Neural cell (in vitro differentiated cells): Measurements from ENCODE around the gene CTPS2. TPM values are rescaled to one million over a fixed set of nuclear protein-coding genes. Genes with fewer than 3 reads are reported as not detected.

Experiments
- H2AFZ ChIP-seq: fragments of 200-600, 300-800 bp; sonication (generic), shearing (Covaris generic); 2 replicates; pipeline ENCODE4 v1.6.0; 2014; ENCODE audit warnings: low read depth, mild to moderate bottlenecking, antibody characterized with exemption, low read length, moderate library complexity
- H3F3A ChIP-seq: fragments of 200-600 bp; shearing (Covaris generic); 2 replicates; pipeline ENCODE4 v1.6.1; 2016; ENCODE audit warnings: mild to moderate bottlenecking, moderate library complexity, mixed read lengths, antibody characterized with exemption, low read length; ENCODE audit not compliant: insufficient read depth, poor library complexity, severe bottlenecking
- H3K27ac ChIP-seq: fragments of 200-600, 300-800 bp; sonication (generic), shearing (Covaris generic); 2 replicates; pipeline ENCODE4 v1.5.1; 2014; ENCODE audit warnings: mild to moderate bottlenecking, low read length, moderate library complexity
- H3K27me3 ChIP-seq: fragments of 300-800, 200-600 bp; sonication (generic), shearing (Covaris generic); 2 replicates; pipeline ENCODE4 v1.6.0; 2014; ENCODE audit warnings: mild to moderate bottlenecking, low read depth, low read length, moderate library complexity; ENCODE audit not compliant: insufficient read depth
- H3K36me3 ChIP-seq: fragments of 300-800, 200-600 bp; sonication (generic), shearing (Covaris generic); 2 replicates; pipeline ENCODE4 v1.5.1; 2014; ENCODE audit warnings: mild to moderate bottlenecking, antibody characterized with exemption, low read length, moderate library complexity; ENCODE audit not compliant: insufficient read depth
- H3K4me2 ChIP-seq: fragments of 300-800, 200-600 bp; sonication (generic), shearing (Covaris generic); 2 replicates; pipeline ENCODE4 v1.6.0; 2014; ENCODE audit warnings: mild to moderate bottlenecking, low read length
- H3K4me3 ChIP-seq: fragments of 300-800, 200-600 bp; sonication (generic), shearing (Covaris generic); 2 replicates; pipeline ENCODE4 v1.5.1; 2014; ENCODE audit warnings: mild to moderate bottlenecking, low read length, moderate library complexity
- H3K79me2 ChIP-seq: fragments of 200-600 bp; shearing (Covaris generic); replicated peaks from 2 replicates; pipeline ENCODE4 v1.6.0; 2014; ENCODE audit warnings: mild to moderate bottlenecking, low read length, moderate library complexity; ENCODE audit not compliant: insufficient read depth
- H3K9ac ChIP-seq: fragments of 300-800, 200-600 bp; sonication (generic), shearing (Covaris generic); 2 replicates; pipeline ENCODE4 v1.6.1; 2016; ENCODE audit warnings: mild to moderate bottlenecking, low read length, mixed read lengths
- H3K9me2 ChIP-seq: fragments of 200-600 bp; shearing (Covaris generic); 2 replicates; pipeline ENCODE4 v1.6.1; 2016; ENCODE audit warnings: mild to moderate bottlenecking, low read length, mixed read lengths; ENCODE audit not compliant: insufficient read depth
- H3K9me3 ChIP-seq: fragments of 200-600, 300-800 bp; sonication (generic), shearing (Covaris generic); 2 replicates; pipeline ENCODE4 v1.6.1; 2016; ENCODE audit warnings: mild to moderate bottlenecking, mixed run types, low read length, moderate library complexity, mixed read lengths
- H4K20me1 ChIP-seq: fragments of 200-600 bp; shearing (Covaris generic); 2 replicates; pipeline ENCODE4 v1.6.1; 2016; ENCODE audit warnings: mild to moderate bottlenecking, mixed run types; ENCODE audit not compliant: insufficient read depth
- EP300 ChIP-seq: fragments of 450-650 bp; conservative IDR thresholded peaks from 2 replicates; pipeline ENCODE4 v1.6.1; 2014; ENCODE audit warnings: antibody characterized with exemption, mild to moderate bottlenecking, moderate library complexity; ENCODE audit not compliant: poor library complexity, severe bottlenecking
- EZH2 ChIP-seq: fragments of 200-600, 300-800 bp; shearing (Covaris generic), sonication (generic); IDR thresholded peaks from 2 replicates; pipeline ENCODE4 v1.6.1; 2014; ENCODE audit warnings: antibody characterized with exemption, low read length, borderline replicate concordance, mild to moderate bottlenecking; ENCODE audit not compliant: insufficient read depth, poor library complexity, severe bottlenecking
- MXI1 ChIP-seq: fragments of 450-650 bp; conservative IDR thresholded peaks from 2 replicates; pipeline ENCODE4 v1.6.1; 2014; ENCODE audit warnings: antibody characterized with exemption, mild to moderate bottlenecking; ENCODE audit not compliant: poor library complexity, severe bottlenecking
- POLR2AphosphoS5 ChIP-seq: IDR thresholded peaks from 2 replicates; pipeline ENCODE4 v1.6.1; 2012
- RAD21 ChIP-seq: fragments of 450-650 bp; conservative IDR thresholded peaks from 2 replicates; pipeline ENCODE4 v1.6.1; 2014; ENCODE audit warnings: antibody characterized with exemption, mild to moderate bottlenecking, moderate library complexity
- SMC3 ChIP-seq: fragments of 450-650 bp; conservative IDR thresholded peaks from 2 replicates; pipeline ENCODE4 v1.6.1; 2014; ENCODE audit warnings: antibody characterized with exemption, mild to moderate bottlenecking, moderate library complexity; ENCODE audit not compliant: poor library complexity
- TAF1 ChIP-seq: IDR thresholded peaks from 2 replicates; pipeline ENCODE4 v1.6.1; 2012; ENCODE audit warnings: low read depth
- polyA plus RNA-seq: library from polyadenylated mRNA; depleted of rRNA; stranded (reverse); fragments of >200 nt; gene quantifications from 2 replicates; pipeline ENCODE4 v1.2.3, GENCODE V29; 2014
- TF ChIP-seq, protein P1 (sequence below): fragments of 450-650 bp; IDR thresholded peaks from 2 replicates; pipeline ENCODE4 v1.5.1; 2014; ENCODE audit warnings: antibody characterized with exemption, mild to moderate bottlenecking, moderate library complexity; ENCODE audit not compliant: poor library complexity, severe bottlenecking
- TF ChIP-seq, protein P2 (sequence below): IDR thresholded peaks from 2 replicates; pipeline ENCODE4 v1.6.1; 2012; ENCODE audit warnings: borderline replicate concordance

CTPS2 gene
- polyA plus RNA-seq, 1 donor from 2014 or later, result 17.1 TPM

DNA sequence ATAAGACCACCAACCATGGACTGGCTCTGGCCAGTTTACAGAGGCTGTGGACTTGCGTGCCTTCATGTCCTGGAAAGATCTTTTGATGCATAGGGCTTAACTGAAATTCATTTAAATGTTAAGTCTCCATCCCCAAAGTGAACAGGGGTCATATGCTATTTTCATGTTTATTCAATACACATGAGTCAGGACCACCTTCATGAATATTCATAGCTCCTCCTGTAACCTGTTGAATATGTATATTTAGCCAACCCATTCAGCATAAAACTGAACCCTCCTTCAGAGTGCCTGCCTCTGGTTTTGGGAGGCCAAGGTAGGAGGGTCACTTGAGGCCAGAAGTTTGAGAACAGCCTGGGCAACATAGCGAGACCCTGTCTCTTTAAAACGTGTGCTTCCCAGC lies 7.1 kb downstream of the CTPS2 start:
- Histone ChIP-seq H4K20me1 (no peaks in the 10 kb centered on the region), H3K9me2 (no peaks in the 10 kb centered on the region), H3K27ac (no peak overlapping the region), H2AFZ (no peak overlapping the region), H3K79me2 (no peaks in the 10 kb centered on the region), H3K27me3 (no peaks in the 10 kb centered on the region), H3K36me3 (no peaks in the 10 kb centered on the region), H3K9ac (no peak overlapping the region), H3K4me3 (no peak overlapping the region), H3F3A (no peaks in the 10 kb centered on the region), H3K9me3 (no peaks in the 10 kb centered on the region), H3K4me2 (no peak overlapping the region)
- TF ChIP-seq, protein P1, sequence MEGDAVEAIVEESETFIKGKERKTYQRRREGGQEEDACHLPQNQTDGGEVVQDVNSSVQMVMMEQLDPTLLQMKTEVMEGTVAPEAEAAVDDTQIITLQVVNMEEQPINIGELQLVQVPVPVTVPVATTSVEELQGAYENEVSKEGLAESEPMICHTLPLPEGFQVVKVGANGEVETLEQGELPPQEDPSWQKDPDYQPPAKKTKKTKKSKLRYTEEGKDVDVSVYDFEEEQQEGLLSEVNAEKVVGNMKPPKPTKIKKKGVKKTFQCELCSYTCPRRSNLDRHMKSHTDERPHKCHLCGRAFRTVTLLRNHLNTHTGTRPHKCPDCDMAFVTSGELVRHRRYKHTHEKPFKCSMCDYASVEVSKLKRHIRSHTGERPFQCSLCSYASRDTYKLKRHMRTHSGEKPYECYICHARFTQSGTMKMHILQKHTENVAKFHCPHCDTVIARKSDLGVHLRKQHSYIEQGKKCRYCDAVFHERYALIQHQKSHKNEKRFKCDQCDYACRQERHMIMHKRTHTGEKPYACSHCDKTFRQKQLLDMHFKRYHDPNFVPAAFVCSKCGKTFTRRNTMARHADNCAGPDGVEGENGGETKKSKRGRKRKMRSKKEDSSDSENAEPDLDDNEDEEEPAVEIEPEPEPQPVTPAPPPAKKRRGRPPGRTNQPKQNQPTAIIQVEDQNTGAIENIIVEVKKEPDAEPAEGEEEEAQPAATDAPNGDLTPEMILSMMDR, result no peak
- no peak for TF ChIP-seq MXI1
- TF ChIP-seq, protein P2, sequence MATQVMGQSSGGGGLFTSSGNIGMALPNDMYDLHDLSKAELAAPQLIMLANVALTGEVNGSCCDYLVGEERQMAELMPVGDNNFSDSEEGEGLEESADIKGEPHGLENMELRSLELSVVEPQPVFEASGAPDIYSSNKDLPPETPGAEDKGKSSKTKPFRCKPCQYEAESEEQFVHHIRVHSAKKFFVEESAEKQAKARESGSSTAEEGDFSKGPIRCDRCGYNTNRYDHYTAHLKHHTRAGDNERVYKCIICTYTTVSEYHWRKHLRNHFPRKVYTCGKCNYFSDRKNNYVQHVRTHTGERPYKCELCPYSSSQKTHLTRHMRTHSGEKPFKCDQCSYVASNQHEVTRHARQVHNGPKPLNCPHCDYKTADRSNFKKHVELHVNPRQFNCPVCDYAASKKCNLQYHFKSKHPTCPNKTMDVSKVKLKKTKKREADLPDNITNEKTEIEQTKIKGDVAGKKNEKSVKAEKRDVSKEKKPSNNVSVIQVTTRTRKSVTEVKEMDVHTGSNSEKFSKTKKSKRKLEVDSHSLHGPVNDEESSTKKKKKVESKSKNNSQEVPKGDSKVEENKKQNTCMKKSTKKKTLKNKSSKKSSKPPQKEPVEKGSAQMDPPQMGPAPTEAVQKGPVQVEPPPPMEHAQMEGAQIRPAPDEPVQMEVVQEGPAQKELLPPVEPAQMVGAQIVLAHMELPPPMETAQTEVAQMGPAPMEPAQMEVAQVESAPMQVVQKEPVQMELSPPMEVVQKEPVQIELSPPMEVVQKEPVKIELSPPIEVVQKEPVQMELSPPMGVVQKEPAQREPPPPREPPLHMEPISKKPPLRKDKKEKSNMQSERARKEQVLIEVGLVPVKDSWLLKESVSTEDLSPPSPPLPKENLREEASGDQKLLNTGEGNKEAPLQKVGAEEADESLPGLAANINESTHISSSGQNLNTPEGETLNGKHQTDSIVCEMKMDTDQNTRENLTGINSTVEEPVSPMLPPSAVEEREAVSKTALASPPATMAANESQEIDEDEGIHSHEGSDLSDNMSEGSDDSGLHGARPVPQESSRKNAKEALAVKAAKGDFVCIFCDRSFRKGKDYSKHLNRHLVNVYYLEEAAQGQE, result no peak

DNA sequence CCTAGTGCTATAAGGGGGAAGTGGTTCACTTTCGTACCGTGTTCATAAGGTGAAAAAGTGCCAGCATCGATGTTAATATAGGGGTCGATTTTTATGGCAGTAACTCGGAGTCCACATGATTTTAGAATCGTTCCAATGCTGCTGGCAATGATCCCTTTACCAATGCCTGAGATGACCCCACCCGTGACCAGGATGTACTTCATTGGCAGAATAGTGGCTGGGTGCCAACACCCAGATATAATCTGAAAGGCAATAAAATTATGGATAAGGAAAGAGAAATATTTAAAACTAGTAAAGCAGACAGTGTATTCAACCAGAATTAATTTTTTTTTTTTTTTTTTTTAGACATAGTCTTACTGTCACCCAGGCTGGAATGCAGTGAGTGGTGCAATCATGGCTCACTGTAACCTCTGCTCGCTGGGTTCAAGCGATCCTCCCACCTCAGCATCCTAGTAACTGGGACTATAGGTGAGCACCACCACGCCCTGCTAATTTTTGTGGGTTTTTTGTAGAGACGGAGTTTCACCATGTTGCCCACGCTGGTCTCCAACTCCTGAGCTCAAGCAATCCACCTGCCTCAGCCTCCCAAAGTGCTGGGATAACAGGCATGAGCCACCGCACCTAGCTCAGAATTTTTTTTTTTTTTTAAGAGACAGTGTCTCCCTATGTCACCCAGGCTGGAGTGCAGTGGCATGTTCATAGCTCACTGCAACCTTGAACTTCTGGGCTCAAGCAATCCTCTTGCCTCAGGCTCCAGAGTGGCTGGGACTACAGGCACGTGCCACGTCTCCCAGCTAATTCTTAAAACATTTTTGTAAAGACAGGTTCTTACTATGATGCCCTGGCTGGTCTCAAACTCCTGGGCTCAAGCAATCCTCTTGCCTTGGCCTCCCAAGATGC lies 9.5 kb downstream of the CTPS2 start:
- Histone ChIP-seq H3K27ac (no peak overlapping the region), H3K4me3 (no peak overlapping the region), H3K9me2 (no peaks in the 10 kb centered on the region), H3K79me2 (no peaks in the 10 kb centered on the region), H3K36me3 (no peaks in the 10 kb centered on the region), H3K4me2 (no peak overlapping the region), H3K27me3 (no peaks in the 10 kb centered on the region), H3K9ac (no peak overlapping the region), H3F3A (no peaks in the 10 kb centered on the region), H2AFZ (no peak overlapping the region), H4K20me1 (no peaks in the 10 kb centered on the region), H3K9me3 (no peaks in the 10 kb centered on the region)
- TF ChIP-seq EP300 (no peak), POLR2AphosphoS5 (no peak), SMC3 (no peak), MXI1 (no peak), RAD21 (no peak), EZH2 (no peak), TAF1 (no peak)
- TF ChIP-seq, protein P2, result no peak
- TF ChIP-seq, protein P1, result no peak
